Fibroblast of lung (primary cell): ENCODE measurements around the gene CRPPA.

Source experiments
- EZH2 ChIP-seq: IDR thresholded peaks from 2 replicates; pipeline ENCODE4 v1.5.1; 2012; ENCODE audit warnings: low read length, control low read depth, mild to moderate bottlenecking; ENCODE audit errors: missing control alignments
- TF ChIP-seq, protein P1 (sequence below), 2 donors: IDR thresholded peaks in 1 of 2; conservative IDR thresholded peaks in 1 of 2; 1 replicate in 1 of 2; 2 replicates in 1 of 2; pipeline ENCODE4 v1.5.1; 2011 to 2012; ENCODE audit warnings: low read length in 2 of 2, control low read depth in 1 of 2, inconsistent platforms in 1 of 2, low read depth in 1 of 2, mild to moderate bottlenecking in 1 of 2

DNA sequence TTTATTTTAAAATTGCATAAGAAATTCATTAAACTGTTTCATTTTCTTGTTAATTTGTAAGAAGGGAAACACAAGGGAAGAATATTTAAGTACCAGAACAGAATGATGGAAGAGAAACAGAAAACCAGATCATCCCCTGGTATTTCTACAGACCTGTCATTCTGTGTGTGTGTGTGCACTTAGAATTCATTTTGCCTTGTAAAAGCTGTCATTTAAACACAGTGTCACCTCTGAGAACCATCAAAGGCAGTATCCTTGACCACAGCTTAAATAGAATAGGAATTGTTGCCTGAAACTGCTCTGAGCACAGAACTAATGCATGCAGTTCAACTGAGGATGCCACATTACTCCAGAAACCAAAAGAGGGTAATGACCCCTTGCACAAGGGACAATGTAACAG, 6.8 kb upstream of the CRPPA start:
- TF ChIP-seq EZH2 = no peak
- TF ChIP-seq, protein P1, sequence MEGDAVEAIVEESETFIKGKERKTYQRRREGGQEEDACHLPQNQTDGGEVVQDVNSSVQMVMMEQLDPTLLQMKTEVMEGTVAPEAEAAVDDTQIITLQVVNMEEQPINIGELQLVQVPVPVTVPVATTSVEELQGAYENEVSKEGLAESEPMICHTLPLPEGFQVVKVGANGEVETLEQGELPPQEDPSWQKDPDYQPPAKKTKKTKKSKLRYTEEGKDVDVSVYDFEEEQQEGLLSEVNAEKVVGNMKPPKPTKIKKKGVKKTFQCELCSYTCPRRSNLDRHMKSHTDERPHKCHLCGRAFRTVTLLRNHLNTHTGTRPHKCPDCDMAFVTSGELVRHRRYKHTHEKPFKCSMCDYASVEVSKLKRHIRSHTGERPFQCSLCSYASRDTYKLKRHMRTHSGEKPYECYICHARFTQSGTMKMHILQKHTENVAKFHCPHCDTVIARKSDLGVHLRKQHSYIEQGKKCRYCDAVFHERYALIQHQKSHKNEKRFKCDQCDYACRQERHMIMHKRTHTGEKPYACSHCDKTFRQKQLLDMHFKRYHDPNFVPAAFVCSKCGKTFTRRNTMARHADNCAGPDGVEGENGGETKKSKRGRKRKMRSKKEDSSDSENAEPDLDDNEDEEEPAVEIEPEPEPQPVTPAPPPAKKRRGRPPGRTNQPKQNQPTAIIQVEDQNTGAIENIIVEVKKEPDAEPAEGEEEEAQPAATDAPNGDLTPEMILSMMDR (conservative IDR thresholded peaks at IDR 0.05 in 1 of 2, IDR thresholded peaks at IDR 0.05 in 1 of 2; ENCODE audit: low read depth in 1 of 2, low read length in 2 of 2) = no peak
